ENCODE results near the gene ETV7.

- TF ChIP-seq CTCF (IDR thresholded peaks at IDR 0.05) (no peak), EZH2 (IDR thresholded peaks at IDR 0.05; ENCODE audit: borderline replicate concordance, insufficient read depth, low read depth, low read length, poor library complexity, severe bottlenecking) (no peak)
Observed at GRCh38 chr6:36336208-36336710, 51.2 kb downstream of the ETV7 start.

All from B cell (primary cell).